ENCODE measurements around the gene SLC12A3.

- TF ChIP-seq PBX3 (IDR thresholded peaks at IDR 0.05) (no peak), CTCF (IDR thresholded peaks at IDR 0.05) (no peak), MYC (IDR thresholded peaks at IDR 0.05; ENCODE audit: borderline replicate concordance, low read length) (no peak), RNF2 (IDR thresholded peaks at IDR 0.05; ENCODE audit: borderline replicate concordance, low read depth) (no peak)
- TF ChIP-seq, protein P1, sequence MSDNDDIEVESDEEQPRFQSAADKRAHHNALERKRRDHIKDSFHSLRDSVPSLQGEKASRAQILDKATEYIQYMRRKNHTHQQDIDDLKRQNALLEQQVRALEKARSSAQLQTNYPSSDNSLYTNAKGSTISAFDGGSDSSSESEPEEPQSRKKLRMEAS (IDR thresholded peaks at IDR 0.05), result no peak
These were observed 51.8 kb downstream of the SLC12A3 start for GRCh38 chr16:56916571-56917403.

Data from A549 (cell line).